Mammary microvascular endothelial cell (primary cell): ENCODE results near the gene CHERP. TPM values are rescaled to one million over a fixed set of nuclear protein-coding genes. Genes with fewer than 3 reads are reported as not detected.

Source experiments
- total RNA-seq: library from RNA; depleted of rRNA; stranded (reverse); fragments of >200 nt; gene quantifications from 2 replicates; pipeline ENCODE4 v1.2.3, GENCODE V29; 2015

Gene CHERP, protein sequence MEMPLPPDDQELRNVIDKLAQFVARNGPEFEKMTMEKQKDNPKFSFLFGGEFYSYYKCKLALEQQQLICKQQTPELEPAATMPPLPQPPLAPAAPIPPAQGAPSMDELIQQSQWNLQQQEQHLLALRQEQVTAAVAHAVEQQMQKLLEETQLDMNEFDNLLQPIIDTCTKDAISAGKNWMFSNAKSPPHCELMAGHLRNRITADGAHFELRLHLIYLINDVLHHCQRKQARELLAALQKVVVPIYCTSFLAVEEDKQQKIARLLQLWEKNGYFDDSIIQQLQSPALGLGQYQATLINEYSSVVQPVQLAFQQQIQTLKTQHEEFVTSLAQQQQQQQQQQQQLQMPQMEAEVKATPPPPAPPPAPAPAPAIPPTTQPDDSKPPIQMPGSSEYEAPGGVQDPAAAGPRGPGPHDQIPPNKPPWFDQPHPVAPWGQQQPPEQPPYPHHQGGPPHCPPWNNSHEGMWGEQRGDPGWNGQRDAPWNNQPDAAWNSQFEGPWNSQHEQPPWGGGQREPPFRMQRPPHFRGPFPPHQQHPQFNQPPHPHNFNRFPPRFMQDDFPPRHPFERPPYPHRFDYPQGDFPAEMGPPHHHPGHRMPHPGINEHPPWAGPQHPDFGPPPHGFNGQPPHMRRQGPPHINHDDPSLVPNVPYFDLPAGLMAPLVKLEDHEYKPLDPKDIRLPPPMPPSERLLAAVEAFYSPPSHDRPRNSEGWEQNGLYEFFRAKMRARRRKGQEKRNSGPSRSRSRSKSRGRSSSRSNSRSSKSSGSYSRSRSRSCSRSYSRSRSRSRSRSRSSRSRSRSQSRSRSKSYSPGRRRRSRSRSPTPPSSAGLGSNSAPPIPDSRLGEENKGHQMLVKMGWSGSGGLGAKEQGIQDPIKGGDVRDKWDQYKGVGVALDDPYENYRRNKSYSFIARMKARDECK
- total RNA-seq: 5.3 and 5.7 TPM in 2 replicates

DNA sequence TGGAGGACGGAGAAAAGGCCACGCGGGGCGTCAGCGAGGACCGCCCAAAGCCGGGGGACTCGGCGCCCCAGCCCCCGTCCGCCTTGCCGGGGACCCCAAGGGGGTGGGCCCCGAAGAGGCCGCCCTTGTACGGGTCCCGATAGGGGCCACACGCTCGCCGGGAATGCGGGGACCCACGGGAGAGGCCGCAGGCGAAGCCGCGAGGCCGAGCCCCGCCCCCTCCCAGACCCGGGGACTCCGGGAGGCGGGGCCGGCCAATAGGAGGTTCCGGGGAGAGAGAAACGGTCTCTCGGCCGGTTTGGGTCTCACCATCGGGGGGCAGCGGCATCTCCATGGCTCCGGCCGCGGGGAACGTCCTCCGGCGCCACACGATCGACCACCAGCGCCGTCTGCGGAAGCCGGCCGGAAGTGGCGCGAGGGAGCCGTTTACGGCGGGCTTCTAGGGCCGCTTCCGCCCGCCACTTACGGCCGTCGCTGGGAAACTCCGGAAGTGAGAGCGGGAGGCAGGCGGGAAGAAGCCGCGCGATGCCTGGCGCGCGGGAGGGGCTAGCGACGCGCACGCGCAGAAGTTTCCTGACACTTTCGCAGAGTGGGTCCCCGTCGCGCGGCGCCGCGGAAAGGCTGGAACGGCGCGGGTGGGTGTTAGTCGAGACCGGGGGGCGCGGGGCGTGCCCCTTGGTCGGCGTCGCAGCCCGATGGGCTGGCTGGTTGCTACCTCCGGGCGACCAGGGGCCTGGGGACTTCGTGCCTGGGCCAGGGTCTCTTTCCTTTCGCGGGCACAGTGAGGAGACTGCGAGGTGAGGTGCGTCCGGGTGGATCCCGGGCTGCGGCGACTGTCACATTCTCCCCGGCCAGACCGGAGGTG lies at the start of gene CHERP:
TSS of gene CHERP (minus strand) at position 393 of the 865 bp plus-strand sequence. CDS start at position 334, 59 bp downstream.

DNA sequence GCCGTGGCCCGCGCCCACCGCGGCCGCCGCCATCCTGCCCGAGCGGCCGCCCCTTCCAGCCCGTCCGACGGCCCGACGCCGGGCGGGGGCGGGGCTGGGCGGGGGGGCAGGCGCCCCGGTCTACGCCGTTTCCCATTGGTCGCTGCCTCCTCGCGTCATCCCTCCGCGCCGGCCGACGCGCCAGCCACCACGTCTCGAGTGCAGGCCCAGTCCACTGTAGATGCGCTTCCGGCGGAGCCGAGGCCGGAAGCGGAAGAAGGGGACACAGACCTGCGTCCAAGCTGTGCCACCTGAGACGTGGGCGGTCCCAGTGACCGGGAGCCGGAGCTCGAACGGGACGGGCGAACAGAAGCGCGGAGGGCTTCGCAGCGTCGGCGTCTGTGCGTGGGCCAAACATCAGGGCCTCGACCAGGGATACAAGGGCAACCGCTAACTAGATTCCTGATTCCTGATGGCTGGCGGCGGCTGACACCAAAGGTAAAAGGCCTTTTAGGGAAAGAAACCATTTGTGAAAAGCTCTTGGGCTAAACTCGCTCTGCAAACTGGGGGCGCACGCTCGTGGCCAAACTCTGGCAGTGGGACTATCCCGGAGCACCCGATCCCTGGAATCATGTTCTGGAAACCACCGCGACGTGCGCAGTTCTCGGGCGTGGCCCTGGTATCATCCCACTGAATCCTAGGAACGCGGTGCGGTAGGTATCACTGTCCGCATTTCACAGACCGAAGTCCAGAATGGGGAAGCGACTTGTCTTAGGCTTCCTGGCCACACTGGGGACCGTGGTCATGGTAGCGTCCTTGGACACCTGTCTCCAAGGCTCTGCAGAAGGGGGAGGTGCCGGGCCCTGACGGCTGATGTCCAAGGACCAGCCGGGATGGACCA lies 30.3 kb upstream of the CHERP start, which contains the start of gene SLC35E1:
TSS of gene SLC35E1 (minus strand) at position 84 of the 880 bp plus-strand sequence. CDS start at position 33, 51 bp downstream.

DNA sequence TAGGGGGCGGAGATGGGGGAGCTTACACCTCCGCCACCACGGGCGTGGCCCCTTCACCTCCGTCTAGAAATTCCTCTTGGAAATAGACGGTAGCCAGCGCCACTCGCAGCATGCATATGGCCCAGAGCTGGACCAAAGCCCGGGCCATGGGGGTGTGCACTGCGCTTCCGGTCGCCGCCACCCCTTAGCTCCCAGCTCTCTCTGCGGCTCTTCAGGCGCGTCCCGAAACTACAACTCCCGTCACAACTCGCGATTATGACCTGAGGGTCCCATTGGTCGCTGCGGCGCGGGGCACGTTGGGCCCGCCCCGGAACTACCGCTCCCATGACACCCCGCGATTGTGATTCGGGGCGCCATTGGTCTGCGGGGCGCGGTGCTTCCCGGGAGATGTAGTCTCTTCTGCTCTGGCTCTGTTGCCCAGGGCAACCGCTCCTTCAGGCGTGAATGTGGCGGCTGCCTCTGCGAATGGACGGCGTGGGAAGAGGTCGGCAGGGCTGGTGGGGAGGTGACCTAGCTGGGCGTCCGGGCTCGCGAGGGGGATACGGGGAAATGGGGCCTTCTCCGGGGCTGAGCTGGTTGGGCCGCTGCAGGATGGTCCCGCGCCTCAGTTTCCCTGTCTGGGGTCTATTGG lies 46.1 kb downstream of the CHERP start, which contains the start of the genes C19orf44 and CALR3:
TSS of gene C19orf44 (plus strand) at position 413 of the 631 bp plus-strand sequence. CDS start 4,399 bp downstream, outside the sequence.
TSS of gene CALR3 (minus strand) at position 186 of the 631 bp plus-strand sequence. CDS start at position 148, 38 bp downstream.

Other genes starting within 250 kb of the CHERP start
- 10.0 and 13.3 TPM in 2 replicates for gene KLF2, start 217.6 kb downstream of the CHERP start, total RNA-seq
- 8.7 and 10.6 TPM in 2 replicates for gene EPS15L1, start 70.5 kb downstream of the CHERP start, total RNA-seq
- gene CALR3, start 46.3 kb downstream of the CHERP start, total RNA-seq: not detected in 2 replicates
- 2.2 and 2.7 TPM in 2 replicates for gene C19orf44, start 46.0 kb downstream of the CHERP start, total RNA-seq
- 19.1 and 25.3 TPM in 2 replicates for gene SLC35E1, start 30.0 kb upstream of the CHERP start, total RNA-seq
- 5.1 and 7.6 TPM in 2 replicates for gene MED26, start 85.8 kb upstream of the CHERP start, total RNA-seq
- gene SMIM7, start 117.7 kb upstream of the CHERP start, total RNA-seq: 75.2 and 79.1 TPM in 2 replicates
- gene TMEM38A, start 118.7 kb upstream of the CHERP start, total RNA-seq: 0.20 and 0.69 TPM in 2 replicates
- not detected in 2 replicates for gene NWD1, start 177.4 kb upstream of the CHERP start, total RNA-seq